Activated effector memory CD4-positive, alpha-beta T cell treated with anti-CD3 and anti-CD28 coated beads, Interleukin-2, amount 50 U/mL, for 16 hours (primary cell): Measurements from ENCODE around the gene WNT5A.

ENCODE experiments used
- DNase-seq: peaks from one replicate; pipeline ENCODE4 v3.0.0-alpha.2; 2020

WNT5A gene

DNA sequence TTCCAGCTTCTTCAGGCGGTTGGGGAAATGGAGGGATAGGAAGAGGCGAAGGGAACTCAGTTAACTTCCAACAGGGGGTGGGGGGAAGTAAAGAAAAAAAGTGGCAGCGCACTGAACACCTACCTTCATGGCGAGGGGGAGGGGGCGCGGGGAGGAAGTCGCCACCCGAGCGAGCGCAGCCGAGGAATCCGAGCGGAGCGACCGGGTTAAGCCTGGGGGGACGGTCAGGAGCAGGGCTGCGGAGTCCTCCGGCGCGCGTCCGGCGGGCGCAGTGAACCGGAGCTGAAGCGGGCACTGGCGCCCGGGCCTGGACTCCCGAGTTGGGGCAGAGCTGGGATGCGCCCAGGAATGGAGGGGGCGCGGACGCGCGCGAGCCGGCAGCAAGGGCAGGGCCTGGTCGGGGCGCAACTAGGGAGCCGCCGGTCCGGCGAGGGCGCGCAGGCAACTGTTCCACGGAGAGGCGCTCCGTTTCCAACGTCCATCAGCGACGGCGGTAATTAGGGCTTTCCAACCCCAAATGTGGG, at the start of gene WNT5A:
TSS of gene WNT5A (minus strand) at position 450 of the 524 bp plus-strand sequence. CDS start at position 129, 321 bp downstream.
- DNase-seq, result no peak

- no peak for DNase-seq
Observed at GRCh38 chr3:55534876-55535275, 47.8 kb upstream of the WNT5A start.

- DNase-seq, result no peak
Observed at GRCh38 chr3:55532806-55533205, 45.7 kb upstream of the WNT5A start.

GRCh38 chr3:55531321-55531720, 44.2 kb upstream of the WNT5A start:
- no peak for DNase-seq

DNA sequence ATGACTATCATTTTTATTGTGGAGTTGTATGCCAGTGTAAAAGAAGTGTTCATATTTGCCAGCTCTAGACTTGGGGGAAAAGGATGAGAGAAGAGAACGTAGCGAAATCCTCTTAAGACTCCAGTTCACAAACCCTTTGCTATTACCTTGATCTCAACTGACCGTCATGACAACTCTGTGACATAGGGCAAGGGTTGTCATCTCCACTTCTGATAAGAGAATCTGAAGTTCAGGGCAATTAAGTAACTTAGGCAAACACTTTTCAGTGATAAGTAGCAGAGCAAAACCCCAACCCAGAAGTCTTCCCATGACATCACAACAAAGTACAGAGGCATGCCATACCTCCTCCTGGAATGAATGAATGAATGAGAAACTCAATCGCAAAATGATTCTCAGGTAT, 40.3 kb upstream of the WNT5A start:
- DNase-seq, result no peak

DNA sequence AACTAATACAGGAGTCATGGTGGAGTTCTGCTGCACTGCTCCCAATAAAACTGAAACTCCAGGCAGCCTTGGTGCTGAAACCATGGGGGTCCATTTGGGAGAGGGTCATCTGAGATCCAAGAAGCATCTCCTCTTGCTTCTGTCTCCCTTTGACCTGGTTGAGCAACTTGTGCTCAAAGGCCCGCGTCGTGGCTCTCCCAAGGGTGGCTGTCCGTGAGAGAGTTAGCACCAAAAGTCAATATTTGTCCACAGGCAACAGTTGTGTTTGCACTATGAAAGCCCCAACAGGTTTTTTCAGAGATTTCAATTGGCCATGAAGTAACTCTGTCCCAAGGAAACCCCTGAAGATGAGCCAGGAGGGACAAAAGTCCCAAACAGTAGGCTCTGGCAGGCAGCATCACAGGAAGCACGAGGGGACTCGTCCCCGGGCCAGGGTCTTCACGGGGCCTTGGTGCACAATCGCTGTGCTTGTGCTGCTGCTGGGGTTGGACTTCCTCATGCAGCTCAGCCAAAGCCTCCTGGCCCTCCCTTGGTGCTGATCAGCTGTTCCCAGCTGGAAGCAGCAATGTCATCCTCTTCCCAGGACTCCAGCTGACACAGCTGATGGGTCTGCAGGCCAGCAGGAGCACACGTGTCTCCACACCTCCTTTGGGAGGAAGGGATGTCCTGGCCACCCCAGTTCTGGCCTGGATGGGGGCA, 39.4 kb upstream of the WNT5A start:
- no peak for DNase-seq

GRCh38 chr3:55525436-55525835, 38.3 kb upstream of the WNT5A start:
- no peak for DNase-seq

GRCh38 chr3:55524565-55525244, 37.6 kb upstream of the WNT5A start:
- no peak for DNase-seq

- no peak for DNase-seq
Observed at GRCh38 chr3:55523471-55523870, 36.4 kb upstream of the WNT5A start.

GRCh38 chr3:55521738-55522421, 34.8 kb upstream of the WNT5A start:
- no peak for DNase-seq

DNA sequence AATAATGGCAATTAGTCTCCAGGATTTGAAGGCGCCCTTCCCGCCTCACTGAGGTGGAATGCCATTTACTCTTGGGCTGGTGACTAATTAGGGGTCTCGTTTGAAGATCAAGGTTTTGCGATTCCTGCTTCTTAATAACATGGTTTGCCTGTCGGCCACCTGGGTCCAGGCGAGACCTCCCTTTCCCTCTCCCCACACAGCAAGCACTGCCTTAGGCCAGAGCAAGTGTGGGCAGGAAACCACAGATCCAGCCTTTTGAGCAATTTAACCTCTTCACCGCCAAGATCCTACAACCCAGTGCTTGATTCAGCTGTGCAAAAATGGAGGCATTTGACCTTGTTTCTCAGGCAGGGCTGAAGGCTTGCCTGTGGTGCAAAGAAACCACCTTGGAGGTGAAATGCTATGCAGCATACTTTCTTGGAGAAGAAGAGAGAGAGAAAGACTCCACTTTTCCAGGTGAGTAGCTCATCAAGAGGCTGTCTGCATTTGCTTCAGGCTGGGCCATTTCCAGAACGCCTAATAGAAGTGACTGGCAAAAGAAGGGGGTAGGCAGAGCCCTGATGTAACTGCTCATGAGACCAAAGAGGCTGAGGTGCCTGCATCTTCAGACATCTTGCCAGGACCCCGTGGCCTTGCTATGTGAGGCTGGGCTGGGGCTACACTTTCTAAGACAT, 34.1 kb upstream of the WNT5A start:
- DNase-seq, result no peak

GRCh38 chr3:55519019-55519418, 31.9 kb upstream of the WNT5A start:
- DNase-seq, result no peak

DNA sequence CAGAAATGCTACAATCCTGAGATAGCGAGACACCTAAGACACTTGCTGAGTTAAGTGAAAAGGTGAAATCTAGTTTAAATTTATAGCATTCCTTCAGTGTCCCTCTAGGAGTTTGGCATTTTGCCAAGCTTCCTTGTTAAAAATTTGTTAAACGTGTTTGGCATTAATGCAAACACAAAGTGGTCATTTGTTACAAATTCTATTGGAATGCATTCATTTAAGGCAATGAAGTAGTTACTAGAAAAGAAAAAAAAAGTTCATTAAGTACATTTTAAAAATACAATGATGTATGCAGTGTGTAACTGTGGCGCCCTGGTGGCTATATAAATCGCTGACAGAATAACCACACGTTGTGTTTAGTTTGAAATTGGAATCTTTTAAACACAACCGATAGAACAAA, 31.3 kb upstream of the WNT5A start:
- no peak for DNase-seq

DNA sequence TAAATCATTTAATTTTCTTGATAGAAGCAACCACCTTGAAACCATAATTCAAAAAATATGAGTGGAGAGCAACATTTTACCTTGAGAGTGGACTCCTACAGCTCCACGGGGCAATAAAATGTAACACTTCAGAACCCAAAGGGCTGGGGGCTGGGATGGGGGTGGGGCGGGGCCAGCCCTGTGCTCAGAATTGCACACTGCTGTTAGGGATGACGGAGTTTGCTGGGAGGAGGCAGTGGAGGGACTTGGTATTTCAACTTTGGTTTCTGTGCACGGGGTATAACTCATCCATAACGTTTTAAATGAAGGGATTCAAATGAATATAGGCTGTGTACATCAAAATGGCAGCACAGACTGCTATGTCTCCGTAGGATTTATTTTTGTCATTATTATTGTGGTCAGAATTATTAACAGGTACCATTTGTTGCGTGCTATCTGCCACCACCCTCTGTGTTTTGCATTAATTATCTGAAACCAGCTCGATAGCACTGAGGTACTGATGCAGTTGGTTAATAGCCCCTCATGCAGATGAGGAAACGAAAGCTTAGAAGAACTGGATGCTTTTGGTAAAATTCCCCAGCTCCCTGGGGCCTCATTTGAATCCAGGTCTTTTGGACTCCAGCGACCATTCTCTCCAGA, 29.4 kb upstream of the WNT5A start:
- no peak for DNase-seq

DNA sequence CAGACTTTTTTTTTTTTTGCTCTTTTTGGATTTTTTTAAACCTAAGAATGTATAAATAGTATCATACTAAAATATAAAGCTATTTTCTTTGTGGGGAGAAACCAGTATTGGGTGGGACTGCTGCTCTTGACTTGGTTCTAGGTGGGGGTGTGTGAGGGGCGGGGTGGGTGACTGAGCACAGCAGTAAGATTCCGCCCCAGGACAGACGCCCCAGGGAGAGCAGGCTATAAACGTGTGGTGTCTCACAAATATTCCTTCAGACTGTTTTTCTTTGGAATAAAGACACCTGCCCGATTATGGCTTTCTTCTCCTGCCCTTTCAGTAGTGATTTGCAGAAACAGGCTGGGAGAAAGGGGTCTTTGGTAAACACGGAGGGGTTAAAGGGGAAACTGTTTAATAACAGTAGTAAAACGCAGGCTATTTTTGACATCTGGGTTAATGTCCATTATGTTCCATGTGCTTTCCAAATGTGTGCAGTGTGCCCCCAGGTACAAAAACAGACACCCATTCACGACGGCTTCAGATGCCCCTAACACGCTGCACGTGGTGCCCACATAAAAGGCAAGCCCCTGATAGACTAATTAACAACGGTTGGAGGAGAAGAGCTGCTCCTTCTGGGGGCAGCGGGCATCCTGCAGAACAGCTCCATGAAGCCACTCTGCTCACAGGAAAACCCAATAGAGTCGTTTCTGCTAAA, 28.6 kb upstream of the WNT5A start:
- DNase-seq, result no peak

DNA sequence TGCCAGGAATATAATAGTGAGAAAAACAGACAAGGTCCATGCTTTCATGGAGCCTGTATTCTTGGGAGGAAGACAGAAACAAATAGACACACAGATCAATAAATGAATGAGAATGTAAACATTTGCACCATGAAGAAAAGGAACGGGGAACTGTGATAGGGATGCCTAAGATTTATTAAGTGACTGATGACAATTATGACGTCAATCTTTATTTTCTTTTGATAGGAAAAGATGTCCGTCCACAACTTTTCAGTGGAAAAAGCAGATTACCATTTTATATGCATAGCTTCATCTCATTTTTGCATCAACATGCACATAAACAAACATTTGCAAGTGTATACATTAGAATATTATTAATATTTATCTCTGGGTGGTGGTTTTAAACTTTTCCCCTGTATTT, 27.9 kb upstream of the WNT5A start:
- no peak for DNase-seq

DNA sequence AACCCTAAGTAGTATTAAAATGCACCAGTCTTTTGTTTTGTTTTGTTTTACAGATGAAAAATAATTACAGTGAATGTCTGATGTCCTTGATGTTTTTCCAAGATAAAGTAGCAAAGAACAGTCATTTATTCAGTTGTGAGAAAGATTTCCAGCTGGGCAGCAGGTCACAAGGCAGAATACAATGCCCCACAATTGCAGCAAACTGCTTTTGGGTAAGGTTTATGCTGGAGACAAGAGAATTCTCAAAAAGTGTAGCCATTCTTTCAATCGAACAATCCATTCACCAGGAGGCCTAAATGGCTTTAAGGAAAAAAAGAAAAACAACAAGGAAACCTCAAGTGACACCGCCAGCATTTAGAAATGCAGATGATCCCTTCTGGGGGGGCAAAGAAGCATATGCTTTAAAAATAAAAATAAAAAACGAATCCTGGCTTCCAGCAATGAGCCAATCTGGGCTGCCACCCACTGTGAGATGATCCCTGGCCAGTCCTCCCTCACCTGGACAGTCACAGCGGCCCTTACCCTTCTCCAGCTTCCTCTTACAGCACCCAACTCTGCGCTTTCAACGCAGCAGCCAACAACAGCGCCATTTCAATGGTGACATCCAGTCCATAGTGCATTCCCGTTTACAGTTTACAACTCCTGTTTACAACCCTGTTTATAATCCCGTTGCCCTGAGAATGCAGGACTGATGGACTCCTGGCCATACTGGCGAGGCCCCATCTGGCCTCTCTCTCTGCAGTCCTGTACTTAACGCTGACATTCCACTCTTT, 25.7 kb upstream of the WNT5A start:
- no peak for DNase-seq

GRCh38 chr3:55511895-55512570, 24.9 kb upstream of the WNT5A start:
- DNase-seq, result no peak

GRCh38 chr3:55508335-55508734, 21.2 kb upstream of the WNT5A start:
- no peak for DNase-seq

DNA sequence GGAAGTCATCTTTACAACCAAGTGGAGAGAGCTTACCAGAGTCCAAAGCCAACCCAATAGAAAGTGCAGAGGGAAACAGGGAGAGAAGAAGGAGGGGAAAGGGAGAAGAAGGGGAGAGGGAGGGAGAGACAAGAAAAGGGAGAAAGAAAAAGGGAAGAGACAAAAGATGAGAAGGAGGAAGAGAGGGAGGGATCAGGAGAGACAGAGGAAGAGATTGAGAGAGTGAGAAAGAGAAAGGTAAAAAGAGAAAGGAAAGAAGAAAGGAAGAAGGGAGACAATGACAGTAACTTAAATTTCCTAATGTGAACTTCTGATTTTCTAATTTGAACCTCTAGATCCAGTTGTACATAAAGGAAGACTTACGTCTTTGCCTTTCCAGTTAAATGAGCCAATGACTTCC, 20.7 kb upstream of the WNT5A start:
- DNase-seq, result no peak

DNA sequence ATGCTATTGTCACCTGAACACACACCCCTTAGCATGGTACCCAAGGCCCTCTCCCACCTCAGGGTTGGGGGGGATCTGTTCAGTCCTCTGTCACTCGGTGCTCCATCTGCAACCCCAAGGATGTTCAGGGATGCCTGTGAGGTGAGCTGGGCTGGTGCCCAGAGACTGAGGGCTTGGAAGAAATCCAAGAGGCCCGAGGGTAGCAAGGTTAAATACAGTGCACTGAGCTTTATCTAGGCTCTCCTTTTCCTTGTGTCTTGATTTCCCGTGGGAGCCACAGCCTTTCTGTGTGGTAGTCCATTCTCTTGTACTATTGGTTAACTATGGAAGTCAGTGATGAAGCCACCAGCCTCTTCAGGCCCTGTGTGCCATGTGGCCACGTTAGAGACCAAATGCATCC, 18.7 kb upstream of the WNT5A start:
- no peak for DNase-seq
